GM18511 (cell line): ENCODE measurements around the gene MEGF6.
"Not testable (repeated sequence)": the region's sequence is repeated elsewhere in the genome, so short reads cannot be mapped to it uniquely, and the experiment has no call there.

Experiments used
- ATAC-seq: cut with Tn5 transposase; IDR thresholded peaks from one replicate; pipeline ENCODE4 v1.9.1; 2021; ENCODE audit warnings: mild to moderate bottlenecking, moderate library complexity; ENCODE audit not compliant: unreplicated experiment

The MEGF6 gene

GRCh38 chr1:3596663-3597598 is 14.4 kb downstream of the MEGF6 start:
- ATAC-seq = no peak

DNA sequence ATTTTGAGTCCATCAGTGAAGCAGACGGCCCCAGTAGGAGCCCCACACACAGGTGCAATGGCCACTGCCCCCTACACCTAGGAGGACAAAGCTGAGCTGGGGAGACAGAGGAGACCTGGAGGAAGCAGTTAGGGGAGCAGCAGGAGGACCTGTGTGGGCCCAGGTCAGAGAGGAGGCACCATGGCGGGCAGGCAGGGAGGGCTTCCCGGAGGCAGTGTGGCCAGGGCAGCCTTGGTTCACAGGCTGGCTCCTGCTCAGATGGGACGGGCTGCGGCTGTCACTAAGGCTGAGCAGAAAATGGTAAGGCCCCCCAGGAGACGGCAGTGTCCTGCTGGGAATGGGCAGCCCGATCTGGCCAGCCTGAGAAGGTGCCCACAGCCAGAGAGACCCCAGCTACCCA is 15.4 kb downstream of the MEGF6 start:
- no peak for ATAC-seq

- no peak for ATAC-seq
These were observed 16.5 kb downstream of the MEGF6 start for GRCh38 chr1:3594706-3595377.

GRCh38 chr1:3593745-3594144 is 17.6 kb downstream of the MEGF6 start:
- ATAC-seq = no peak

DNA sequence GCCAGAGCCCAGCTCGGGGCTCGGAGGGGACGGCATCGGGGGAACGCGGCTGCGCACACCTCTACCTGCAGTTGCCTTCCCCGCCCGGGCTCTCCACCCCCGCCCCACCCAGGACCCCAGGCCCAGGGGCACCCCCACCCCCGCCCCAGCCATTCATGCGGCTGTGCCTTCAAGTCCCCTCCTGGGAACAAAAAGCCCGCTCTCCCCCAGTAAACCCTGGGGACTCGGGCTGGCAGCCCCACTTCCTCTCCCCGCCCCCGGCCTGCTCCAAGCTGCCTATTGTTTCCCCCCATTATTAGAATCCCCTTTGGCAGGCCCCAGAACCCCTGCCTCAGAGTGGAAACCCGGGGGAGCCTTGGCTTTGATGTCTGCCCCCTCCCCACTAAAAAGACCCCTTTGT is 18.0 kb downstream of the MEGF6 start:
- no peak for ATAC-seq

DNA sequence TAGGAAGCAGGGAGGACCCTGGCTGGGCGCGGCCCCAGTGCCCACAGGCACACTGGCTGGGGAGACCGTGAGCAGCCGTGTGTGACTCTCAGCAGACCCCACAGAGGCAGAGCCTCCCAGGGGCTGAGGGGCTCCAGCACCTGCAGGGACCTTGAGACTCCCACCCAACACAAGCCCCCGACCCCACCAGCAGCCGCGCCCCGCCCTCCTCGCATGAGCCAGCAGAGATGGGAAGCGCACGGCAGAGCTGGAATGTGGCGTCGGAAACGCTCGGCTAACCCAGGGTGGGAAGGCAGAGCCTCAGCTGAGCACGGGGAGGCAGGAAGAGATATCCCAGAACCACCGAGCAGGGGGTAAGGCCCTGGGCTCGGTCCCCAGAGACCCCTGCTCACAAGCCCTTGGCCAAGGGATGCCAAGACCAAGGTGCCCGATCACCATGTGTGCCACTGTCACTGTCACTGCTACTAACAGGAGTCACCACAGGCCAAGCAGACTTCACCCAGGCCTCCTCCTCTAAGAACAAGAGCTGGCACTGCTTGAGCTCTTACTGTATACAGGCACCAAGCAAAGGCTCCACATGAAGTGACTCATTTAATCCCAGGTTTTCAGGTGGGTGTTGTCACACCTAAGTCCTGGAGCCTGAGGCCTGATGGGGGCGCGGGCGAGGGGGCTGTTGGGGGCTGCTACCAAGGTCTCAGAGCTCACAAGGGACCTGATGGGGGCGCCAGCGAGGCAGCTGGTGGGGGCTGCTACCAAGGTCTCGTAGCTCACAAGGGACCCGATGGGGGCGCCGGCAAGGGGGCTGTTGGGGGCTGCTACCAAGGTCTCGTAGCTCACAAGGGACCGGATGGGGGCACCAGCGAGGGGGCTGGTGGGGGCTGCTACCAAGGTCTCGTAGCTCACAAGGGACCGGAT is 20.1 kb downstream of the MEGF6 start:
- no peak for ATAC-seq

GRCh38 chr1:3590139-3590763 is 21.1 kb downstream of the MEGF6 start:
- ATAC-seq = no peak

DNA sequence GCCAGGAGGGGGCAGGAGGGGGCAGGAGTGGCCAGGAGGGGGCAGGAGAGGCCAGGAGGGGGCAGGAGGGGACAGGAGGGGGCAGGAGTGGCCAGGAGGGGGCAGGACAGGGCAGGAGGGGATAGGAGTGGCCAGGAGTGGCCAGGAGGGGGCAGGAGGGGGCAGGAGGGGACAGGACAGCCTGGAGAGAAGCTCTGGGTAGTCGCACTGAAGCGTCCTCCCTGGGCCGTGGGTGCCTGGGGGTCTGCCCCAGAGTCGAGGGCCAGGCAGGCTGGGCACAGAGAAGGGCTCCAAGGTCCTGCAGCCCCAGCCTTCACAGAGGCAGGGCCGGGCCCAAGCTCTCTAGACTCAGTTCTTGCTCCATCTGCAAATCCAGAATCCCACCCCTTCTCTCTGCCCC is 22.9 kb downstream of the MEGF6 start:
- ATAC-seq = no peak

DNA sequence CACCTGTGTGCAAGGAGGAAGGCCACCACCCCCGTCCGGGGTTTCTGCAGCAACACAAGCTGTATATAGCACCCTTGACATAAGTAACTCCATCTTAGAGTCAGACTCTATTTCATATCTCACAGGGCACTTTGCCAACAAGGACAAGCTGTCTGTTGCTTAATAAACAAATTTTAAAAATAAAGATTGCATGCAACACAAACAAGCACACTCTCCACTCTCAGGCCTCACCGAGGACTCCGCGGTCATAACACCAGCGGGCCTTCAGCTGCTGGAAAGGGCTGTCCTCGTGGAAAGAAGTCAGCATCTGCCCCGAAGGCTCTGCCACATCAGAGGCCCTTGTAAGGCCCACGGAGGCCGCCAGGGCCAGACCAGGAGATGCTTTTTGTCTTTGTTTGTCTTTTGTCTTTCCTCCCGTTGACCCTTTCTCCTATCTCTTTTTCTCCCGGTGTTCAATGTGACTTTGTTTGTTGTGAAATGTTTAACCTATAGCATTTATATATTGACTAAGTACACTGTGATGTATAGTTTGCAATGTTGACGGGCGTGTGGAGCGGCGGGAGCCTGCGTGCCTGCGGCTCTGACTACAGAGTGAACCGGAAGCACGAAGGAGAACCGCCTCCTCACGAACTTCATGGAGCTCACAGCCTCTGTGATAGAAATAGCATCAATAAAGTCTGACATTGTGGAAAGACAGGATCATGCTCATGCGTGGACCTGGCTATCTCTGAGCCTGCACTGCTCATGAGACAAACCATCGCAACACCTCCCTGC is 24.1 kb downstream of the MEGF6 start:
- no peak for ATAC-seq

GRCh38 chr1:3585940-3586568 is 25.3 kb downstream of the MEGF6 start:
- ATAC-seq = no peak

- ATAC-seq = not testable (repeated sequence)
These were observed 25.9 kb downstream of the MEGF6 start for GRCh38 chr1:3585353-3585868.

GRCh38 chr1:3584915-3585314 is 26.4 kb downstream of the MEGF6 start:
- no peak for ATAC-seq

DNA sequence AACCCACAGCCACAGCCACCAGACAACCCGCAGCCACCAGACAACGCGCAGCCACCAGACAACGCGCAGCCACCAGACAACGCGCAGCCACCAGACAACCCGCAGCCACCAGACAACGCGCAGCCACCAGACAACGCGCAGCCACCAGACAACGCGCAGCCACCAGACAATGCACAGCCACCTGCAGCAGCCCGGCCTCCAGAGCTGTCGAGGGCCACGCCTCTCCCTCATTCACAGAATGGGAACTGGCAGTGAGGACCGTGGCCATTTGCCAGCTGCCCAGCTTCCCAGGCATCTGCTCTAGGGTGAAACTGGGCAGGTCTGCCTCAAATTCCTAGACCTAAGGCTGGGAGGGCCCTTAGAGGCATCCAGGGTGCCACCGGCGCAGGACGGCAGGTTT is 27.6 kb downstream of the MEGF6 start:
- not testable (repeated sequence) for ATAC-seq

GRCh38 chr1:3581296-3582036 is 29.8 kb downstream of the MEGF6 start:
- no peak for ATAC-seq

GRCh38 chr1:3580231-3580630 is 31.1 kb downstream of the MEGF6 start:
- no peak for ATAC-seq

DNA sequence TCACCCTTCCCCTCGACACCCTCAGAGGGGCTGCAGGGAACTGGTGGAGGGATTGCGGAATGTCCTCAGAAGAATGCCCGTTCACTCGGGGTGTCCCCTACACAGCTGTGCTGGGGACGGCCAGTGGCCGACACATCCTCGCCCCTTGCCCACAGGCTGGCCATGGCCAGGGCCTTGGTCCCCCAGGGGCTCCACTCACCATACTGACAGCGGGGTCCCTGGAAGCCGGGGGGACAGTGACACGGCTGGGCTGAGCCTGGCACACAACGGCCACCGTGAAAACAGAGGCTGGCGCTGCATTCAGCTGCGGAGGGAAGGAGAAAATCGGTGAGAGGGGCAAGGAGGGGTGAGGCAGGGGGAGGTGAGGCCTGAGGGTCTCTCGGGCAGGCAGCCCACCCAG is 31.7 kb downstream of the MEGF6 start:
- ATAC-seq = no peak

GRCh38 chr1:3578906-3579305 is 32.4 kb downstream of the MEGF6 start:
- no peak for ATAC-seq

GRCh38 chr1:3578433-3578805 is 32.9 kb downstream of the MEGF6 start:
- ATAC-seq = no peak
